ENCODE data around the gene AGPAT1. TPM values are rescaled to one million over a fixed set of nuclear protein-coding genes. Genes with fewer than 3 reads are reported as not detected.
A peak's percentile ranks its signal among the peaks of the same experiment; 100 is the strongest.

The AGPAT1 gene
- total and polyA plus RNA-seq, 2 of the 13 experiments (the other 11 are each of a cell fraction or from before 2014, with no cell fraction given), result 51.3 to 139 TPM

- TF ChIP-seq MXD1 (CRISPR knock-in tag; IDR thresholded peaks at IDR 0.05) (peak; percentile 60; the same call in 1 of the 2 replicates), ZSCAN29 (CRISPR knock-in tag; conservative IDR thresholded peaks at IDR 0.05) (no peak), BCLAF1 (IDR thresholded peaks at IDR 0.05) (no peak), ZNF75D (CRISPR knock-in tag; IDR thresholded peaks at IDR 0.05; ENCODE audit: borderline replicate concordance) (no peak), SMYD3 (CRISPR knock-in tag; IDR thresholded peaks at IDR 0.05) (no peak), ZNF276 (CRISPR knock-in tag; IDR thresholded peaks at IDR 0.05; ENCODE audit: low read depth) (no peak), PPARG (CRISPR knock-in tag; conservative IDR thresholded peaks at IDR 0.05) (no peak), ZNF335 (CRISPR knock-in tag; IDR thresholded peaks at IDR 0.05) (no peak), ZNF639 (CRISPR knock-in tag; conservative IDR thresholded peaks at IDR 0.05) (0 out of 2 replicates have a peak, but pooled peaks have one; percentile 44), THAP9 (CRISPR knock-in tag; IDR thresholded peaks at IDR 0.05; ENCODE audit: borderline replicate concordance) (peak; percentile 51; the same call in 1 of the 2 replicates), SMARCC2 (IDR thresholded peaks at IDR 0.05) (no peak), HNRNPLL (IDR thresholded peaks at IDR 0.05; ENCODE audit: low read depth, low read length, poor library complexity, severe bottlenecking) (peak; percentile 33), HIC2 (CRISPR knock-in tag; IDR thresholded peaks at IDR 0.05; ENCODE audit: low read depth) (no peak), ZBTB38 (CRISPR knock-in tag; IDR thresholded peaks at IDR 0.05) (0 out of 2 replicates have a peak, but pooled peaks have one; percentile 43), ZNF652 (CRISPR knock-in tag; IDR thresholded peaks at IDR 0.05; ENCODE audit: borderline replicate concordance, low read depth) (no peak), ZNF44 (CRISPR knock-in tag; IDR thresholded peaks at IDR 0.05) (0 out of 2 replicates have a peak, but pooled peaks have one; percentile 51), POLR2AphosphoS2 (IDR thresholded peaks at IDR 0.05; ENCODE audit: low read depth, low read length) (no peak)
These were observed 47.9 kb downstream of the AGPAT1 start, which contains the start of gene ATF6B (continued) for GRCh38 chr6:32127717-32128592.
